HG03378 (cell line): ENCODE results near the gene CASP5.
A peak's percentile ranks its signal among the peaks of the same experiment; 100 is the strongest.
"Not testable (repeated sequence)": the region's sequence is repeated elsewhere in the genome, so short reads cannot be mapped to it uniquely, and the experiment has no call there.

Experiments used
- ATAC-seq: cut with Tn5 transposase; IDR thresholded peaks from one replicate; pipeline ENCODE4 v1.9.1; 2021; ENCODE audit warnings: mild to moderate bottlenecking, moderate library complexity; ENCODE audit not compliant: unreplicated experiment

Gene CASP5

DNA sequence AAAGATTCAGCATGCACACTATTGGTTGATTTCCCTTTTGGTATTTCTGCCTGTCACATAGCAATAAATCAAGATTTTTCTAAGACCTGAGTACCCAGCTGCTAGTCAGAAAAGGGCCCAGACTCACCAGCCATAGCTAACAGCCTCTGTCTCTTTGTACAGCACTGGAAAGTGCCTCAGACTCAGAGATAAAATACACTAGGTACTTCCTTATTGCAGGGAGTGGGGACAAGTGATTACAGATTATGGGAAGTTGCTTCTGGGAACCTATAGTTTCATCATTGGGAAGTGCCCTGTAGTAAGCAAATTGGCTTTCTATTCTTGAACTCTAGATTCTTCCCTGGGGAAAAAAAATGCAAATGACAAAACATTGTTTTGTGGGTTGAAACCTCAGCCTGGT is at the start of gene CASP5:
CASP5 (minus strand) TSS at position 166 of the 400 bp plus-strand sequence; CDS start at position 134, 32 bp downstream.
- ATAC-seq, result no peak

DNA sequence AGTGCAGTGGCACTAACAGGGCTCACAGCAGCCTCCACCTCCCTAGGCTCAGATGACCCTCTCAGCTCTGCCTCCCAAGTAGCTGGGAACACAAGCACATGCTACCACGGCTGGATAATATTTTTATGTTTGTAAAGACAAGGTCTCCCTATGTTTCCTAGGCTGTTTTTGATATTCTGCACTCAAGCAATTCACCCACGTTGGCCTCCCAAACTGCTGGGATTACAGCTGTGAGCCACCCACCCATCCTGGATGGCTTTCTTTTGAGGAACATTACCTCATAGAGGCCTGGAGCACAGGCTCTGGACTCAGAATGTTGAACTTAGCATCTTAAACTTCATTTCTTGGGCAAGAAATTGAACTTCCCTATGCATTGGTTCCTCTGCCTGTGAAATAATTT is 49.1 kb upstream of the CASP5 start:
- not testable (repeated sequence) for ATAC-seq

DNA sequence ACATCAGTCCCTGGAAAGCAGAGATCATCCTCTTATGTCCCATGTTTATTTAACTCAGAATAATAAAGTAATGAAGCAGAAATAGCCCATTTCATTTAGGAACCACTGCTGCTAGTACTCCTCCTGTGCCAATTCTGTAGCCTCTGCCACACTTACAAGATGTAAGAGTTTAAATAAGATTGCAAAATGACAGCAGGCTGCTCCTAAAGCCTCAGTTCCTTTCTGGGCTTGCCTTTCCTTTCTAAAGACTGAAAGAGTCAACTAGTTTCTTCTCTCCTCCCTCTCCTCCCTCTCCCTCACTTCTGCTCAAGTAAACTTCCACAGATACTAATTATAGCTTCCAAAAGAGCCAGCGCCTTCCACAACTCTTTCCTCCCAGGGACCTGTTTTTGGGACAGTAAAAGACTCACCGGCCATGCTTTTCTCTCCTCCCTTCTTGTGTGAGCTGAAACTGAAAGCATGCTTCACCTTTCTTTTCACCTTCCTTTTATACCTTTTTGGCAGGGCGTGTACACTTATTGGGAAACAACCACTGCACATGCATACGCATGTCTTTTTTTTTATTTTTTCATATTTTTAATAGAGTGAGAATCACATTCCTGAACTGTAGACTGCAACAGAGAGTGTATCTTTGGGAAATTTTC is 48.2 kb upstream of the CASP5 start:
- ATAC-seq, result no peak

- ATAC-seq, result no peak
Observed at GRCh38 chr11:105070306-105070705, 47.3 kb upstream of the CASP5 start.

GRCh38 chr11:105069749-105070148 is 46.8 kb upstream of the CASP5 start:
- not testable (repeated sequence) for ATAC-seq

DNA sequence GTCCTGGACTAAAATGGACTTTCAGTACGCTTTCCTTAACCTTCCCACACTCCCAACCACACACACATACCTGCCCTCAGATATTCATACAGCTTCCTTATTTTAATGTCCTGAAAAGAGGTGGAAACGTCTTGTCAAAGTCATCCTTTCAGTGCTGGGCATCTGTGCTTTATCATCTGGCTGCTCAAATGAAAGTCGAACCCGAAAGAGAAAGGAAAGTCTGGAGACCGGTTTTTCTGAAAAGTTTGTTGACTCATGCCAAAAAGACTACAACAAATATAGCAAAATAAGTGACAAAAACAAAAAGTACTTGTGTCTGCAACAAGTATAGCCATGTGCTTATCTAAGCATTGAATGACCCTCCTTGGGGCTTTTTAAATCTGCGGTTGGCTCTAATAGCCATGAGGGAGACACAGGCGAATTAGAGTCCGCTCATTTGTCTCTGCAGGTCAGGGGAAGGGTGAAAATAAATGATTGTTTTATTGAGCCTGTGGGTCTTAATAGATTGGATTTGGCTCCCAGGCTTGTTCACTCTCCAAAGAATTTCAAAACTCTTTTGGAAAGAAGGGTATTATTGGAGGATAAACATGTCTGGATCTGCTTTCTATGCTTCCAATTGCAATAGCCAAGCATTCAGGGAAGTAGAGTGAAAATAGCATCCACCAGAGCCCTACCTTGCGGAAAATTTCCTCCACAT is 40.4 kb upstream of the CASP5 start:
- not testable (repeated sequence) for ATAC-seq

GRCh38 chr11:105057432-105057831 is 34.5 kb upstream of the CASP5 start:
- ATAC-seq, result no peak

DNA sequence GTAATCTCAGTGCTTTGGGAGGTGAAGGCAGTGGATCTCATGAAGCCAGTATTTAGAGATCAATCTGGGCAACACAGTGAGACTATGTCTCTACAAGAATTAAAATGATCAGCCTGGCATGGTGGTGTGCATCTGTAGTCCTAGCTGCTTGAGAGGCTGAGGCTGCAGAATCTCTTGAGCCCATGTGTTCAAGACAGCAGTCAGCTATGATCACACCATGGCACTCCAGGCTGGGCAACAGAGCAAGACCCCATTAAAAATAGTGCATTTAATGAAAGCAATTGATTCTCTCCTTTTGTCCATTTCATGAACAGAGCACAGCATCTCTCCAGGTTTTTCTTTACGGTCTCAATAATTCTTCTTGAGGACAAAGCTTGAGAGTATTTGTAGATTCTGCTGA is 33.5 kb upstream of the CASP5 start:
- no peak for ATAC-seq

DNA sequence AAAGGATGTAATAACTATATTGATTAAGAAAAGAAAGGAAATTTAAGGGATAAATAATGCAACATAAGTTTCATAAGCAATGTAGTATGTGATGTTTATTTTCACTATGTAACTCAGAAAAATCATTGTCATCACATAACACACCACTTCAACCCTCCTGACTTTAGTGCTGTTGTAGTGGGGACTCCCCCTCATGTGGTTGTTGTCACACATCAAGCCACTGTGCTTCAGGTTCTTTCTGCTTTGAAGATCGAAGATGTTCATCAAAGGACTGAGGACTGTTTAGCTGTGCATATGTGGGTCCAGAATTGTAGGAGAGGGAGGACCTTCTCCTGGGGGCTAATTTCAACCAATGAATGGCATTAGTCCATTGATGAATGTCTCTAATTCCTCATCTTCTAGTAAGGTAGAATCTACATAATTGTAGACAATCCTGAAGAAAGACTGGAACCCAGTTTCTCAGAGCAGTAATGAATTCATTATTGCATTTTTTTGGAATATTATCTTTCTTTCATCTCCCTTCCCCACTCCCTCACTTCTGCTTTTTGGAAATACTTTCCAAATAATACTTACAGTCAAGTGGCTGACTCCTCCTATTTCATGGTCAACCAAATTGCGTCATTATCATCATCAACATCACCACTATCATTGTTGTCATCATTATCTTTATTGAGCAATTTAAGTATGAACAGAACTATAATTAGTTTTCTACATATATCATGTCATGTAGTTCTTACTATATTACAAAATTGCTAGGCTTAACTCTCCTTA is 31.9 kb upstream of the CASP5 start:
- ATAC-seq, result no peak

- ATAC-seq, result no peak
Observed at GRCh38 chr11:105052487-105052886, 29.5 kb upstream of the CASP5 start.

- no peak for ATAC-seq
Observed at GRCh38 chr11:105051559-105051958, 28.6 kb upstream of the CASP5 start.

GRCh38 chr11:105049481-105049880 is 26.5 kb upstream of the CASP5 start:
- ATAC-seq, result no peak

DNA sequence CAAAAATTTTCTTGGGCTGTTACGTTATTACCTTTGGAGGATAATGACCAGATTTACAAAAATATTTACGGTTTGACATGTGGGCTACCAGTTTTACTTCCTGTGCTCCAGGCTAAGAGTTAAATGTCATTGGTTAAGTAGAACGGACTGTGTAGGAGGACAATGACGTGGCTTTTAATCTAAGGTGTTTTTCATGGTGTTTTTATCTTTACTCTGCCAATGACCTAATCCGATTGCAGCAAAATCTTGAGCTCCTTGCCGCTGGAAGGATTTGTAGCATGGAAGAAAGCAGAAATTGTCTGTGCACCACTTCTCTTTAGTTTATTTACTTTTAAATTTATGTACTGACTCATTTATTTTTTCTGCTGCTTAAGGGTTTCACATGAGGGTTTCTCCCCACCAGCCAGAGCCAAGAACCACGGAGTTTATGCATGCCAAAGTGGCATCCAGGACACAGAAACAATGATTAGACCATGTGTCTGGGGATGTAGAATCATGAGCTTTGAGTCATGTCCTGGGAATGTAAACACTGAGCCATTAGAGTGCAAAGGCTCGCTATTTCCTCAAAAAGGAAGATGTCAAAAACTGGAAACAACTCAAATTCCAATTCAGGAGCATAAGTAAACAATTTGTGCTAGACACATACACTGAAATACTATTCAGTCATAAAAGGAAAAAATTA is 24.1 kb upstream of the CASP5 start:
- ATAC-seq, result no peak

DNA sequence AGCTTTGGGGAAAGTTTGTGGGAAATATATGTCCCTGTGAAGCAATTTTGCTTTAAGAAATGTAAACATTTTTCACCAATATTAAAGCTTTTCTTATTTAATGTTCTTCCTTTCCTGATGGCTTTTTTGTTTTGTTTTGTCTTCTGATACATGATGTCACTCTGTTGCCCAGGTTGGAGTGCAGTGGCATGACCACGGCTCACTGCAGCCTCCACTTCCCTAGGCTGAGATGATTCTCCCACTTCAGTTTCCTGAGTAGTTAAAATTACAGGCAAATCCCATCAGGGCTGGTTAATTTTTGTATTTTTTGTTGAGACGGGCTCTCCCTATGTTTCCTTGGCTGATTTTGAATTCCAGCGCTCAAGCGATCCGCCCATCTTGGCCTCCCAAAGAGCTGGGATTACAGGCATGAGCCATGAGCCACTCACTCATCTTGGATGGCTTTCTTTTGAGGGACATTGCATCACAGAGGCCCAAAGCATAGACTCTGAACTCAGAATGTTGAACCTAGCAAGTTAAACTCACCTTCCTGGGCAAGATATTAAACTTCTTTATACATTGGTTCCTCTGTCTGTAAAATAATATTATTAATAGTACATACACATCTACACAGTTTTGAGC is 22.8 kb upstream of the CASP5 start:
- ATAC-seq, result no peak

DNA sequence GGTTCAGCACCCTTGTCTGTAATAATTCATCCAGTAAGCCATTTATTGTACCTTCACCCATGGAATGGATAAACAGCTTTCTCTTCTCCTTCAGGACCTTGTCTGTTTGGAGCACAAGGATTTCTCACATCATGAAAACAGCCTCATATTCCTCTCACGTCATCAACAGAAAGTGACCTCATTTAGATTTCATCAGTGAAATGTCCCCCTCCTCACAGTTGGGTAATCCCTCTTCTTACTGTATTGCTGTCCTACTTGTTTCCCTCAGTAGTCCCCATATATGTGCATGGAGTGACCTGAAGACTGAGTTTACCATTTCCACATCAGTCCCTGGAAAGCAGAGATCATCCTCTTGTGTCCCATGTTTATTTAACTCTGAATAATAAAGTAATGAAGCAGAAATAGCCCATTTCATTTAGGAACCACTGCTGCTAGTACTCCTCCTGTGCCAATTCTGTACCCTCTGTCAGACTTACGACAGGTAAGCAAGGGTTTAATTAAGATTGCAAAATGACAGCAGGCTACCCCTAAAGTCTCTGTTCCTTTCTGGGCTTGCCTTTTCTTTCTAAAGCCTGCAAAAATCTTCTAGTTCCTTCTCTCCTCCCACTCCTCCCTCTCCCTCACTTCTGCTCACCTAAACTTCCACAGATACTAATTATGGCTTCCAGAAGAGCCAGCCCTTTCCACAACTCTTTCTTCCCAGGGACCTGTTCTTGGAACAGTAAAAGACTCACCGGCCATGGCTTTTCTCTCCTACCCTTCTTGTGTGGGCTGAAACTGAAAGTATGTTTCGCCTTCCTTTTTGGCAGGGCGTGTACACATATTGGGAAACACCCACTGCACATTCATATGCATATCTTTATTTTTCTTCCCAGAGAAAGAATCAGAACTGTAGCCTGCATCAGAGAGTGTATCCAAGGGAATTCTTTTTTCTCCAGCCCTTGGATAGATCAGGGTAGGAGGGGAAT is 21.9 kb upstream of the CASP5 start, which contains the start of gene CARD16:
CARD16 (minus strand) TSS at position 779 of the 968 bp plus-strand sequence; CDS start at position 741, 38 bp downstream.
- ATAC-seq, result peak; percentile 99

- no peak for ATAC-seq
Observed at GRCh38 chr11:105042178-105042577, 19.2 kb upstream of the CASP5 start.

GRCh38 chr11:105040703-105041102 is 17.7 kb upstream of the CASP5 start:
- no peak for ATAC-seq

- ATAC-seq, result peak; percentile 100
Observed at GRCh38 chr11:105034813-105035620, 12.0 kb upstream of the CASP5 start, which contains the start of gene CASP1. TSS of gene CASP1 (minus strand) at chr11:105035144. CDS start at chr11:105035113, 31 bp downstream.

- not testable (repeated sequence) for ATAC-seq
Observed at GRCh38 chr11:105034388-105034787, 11.4 kb upstream of the CASP5 start.
